Epithelial cell of esophagus (primary cell): ENCODE results near the gene CHD1.

Experiments
- DNase-seq: peaks from one replicate; pipeline ENCODE4 v3.0.0; 2010; ENCODE audit warnings: low read depth
- H3K4me3 ChIP-seq: 2 replicates; pipeline ENCODE4 v1.5.1; 2011; ENCODE audit warnings: mild to moderate bottlenecking, low read length, control low read depth
- TF ChIP-seq, protein P1 (sequence below): IDR thresholded peaks from 2 replicates; pipeline ENCODE4 v1.5.1; 2011; ENCODE audit warnings: low read depth, mild to moderate bottlenecking, low read length, control low read depth, inconsistent platforms; ENCODE audit not compliant: insufficient read depth; ENCODE audit errors: missing control alignments

CHD1 gene

DNA sequence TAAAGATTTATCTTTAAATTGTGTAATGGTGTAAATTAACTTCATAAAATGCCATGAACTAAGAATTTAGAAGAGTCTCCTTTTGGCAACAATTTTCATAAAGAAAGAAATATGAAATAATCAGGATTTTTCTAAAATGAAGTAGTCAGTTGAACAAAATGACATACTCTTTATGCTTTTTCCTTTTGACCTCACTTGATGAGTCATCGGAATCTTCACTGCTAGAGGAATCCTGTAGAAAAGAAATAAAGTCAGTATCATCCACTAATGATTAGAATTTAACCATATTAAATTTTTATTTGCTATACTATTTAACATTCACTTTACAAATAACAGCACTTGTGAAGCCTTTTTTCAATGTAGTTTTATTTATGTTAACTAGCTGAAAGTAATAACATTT is 26.1 kb downstream of the CHD1 start:
- TF ChIP-seq, protein P1, sequence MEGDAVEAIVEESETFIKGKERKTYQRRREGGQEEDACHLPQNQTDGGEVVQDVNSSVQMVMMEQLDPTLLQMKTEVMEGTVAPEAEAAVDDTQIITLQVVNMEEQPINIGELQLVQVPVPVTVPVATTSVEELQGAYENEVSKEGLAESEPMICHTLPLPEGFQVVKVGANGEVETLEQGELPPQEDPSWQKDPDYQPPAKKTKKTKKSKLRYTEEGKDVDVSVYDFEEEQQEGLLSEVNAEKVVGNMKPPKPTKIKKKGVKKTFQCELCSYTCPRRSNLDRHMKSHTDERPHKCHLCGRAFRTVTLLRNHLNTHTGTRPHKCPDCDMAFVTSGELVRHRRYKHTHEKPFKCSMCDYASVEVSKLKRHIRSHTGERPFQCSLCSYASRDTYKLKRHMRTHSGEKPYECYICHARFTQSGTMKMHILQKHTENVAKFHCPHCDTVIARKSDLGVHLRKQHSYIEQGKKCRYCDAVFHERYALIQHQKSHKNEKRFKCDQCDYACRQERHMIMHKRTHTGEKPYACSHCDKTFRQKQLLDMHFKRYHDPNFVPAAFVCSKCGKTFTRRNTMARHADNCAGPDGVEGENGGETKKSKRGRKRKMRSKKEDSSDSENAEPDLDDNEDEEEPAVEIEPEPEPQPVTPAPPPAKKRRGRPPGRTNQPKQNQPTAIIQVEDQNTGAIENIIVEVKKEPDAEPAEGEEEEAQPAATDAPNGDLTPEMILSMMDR, result no peak
- no peak overlapping the region for H3K4me3 ChIP-seq
- DNase-seq, result peak; percentile 39

GRCh38 chr5:98899456-98899855 is 29.4 kb downstream of the CHD1 start:
- H3K4me3 ChIP-seq, result no peak overlapping the region
- DNase-seq, result no peak
- TF ChIP-seq, protein P1, result no peak

- no peak for DNase-seq
- H3K4me3 ChIP-seq, result no peak overlapping the region
- TF ChIP-seq, protein P1, result no peak
These were observed 30.1 kb downstream of the CHD1 start for GRCh38 chr5:98898743-98899142.

DNA sequence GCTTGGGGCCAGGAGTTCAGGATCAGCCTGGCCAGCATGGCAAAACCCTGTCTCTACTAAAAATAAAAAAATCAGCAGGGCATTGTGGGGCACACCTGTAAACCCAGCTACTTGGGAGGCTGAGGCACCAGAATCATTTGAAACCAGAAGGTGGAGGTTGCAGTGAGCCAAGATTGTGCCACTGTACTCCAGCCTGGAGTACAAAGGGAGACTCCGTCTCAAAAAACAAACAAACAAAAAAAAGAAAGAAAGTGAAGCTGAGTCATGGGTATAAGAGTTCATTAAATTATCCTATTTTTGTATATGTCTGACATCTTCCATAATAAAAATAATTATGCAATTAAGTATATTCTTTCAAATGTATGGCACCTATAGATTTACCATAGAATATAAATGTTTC is 37.2 kb downstream of the CHD1 start:
- no peak for DNase-seq

DNA sequence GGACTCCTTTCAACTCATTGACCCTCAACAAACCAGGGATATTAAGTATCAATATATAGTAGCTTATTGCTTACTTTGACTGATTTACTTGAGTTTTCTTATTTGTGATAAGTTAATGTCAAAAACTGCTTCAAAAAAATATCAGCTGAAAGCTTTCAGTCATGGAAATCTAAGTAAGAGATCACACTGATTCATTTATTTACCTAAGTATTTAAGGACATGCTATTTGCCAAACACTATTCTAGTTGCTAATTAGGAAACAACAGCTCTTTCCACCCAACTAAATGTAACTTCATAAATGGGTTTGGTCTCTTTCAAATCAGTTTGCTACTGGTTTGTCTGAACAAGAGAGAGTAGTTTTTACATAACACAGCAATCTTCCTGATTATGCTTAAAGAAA is 48.2 kb downstream of the CHD1 start:
- TF ChIP-seq, protein P1, result no peak
- no peak overlapping the region for H3K4me3 ChIP-seq
- peak; percentile 22 for DNase-seq

More for the DNA sequence above, 37.2 kb downstream of the CHD1 start:
- TF ChIP-seq, protein P1, result no peak
- H3K4me3 ChIP-seq, result no peak overlapping the region

GRCh38 chr5:98880151-98880550 is 48.7 kb downstream of the CHD1 start:
- H3K4me3 ChIP-seq, result no peak overlapping the region
- DNase-seq, result peak; percentile 59
- TF ChIP-seq, protein P1, result no peak

DNA sequence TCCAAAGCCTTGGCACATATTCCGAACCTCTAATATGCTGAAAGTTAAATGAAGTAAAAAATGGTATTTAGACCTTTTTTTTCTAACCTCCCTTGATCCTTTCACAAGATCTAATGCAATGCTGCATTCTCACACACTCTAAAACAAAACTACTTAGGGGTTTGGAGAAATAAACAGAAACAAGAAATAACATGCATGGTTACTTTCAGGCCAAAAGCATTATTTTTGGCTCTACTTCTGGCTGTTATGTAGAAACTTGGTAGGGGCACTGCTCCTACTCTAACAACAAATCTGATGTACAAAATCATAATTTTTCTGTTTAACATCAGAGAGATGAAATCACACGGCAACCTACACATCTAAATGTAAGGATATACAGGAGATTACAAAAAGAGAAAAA is 51.2 kb downstream of the CHD1 start:
- no peak for DNase-seq
- no peak overlapping the region for H3K4me3 ChIP-seq
- TF ChIP-seq, protein P1, result no peak
